ENCODE measurements around the gene SARS1. TPM values are rescaled to one million over a fixed set of nuclear protein-coding genes. Genes with fewer than 3 reads are reported as not detected.
A peak's percentile ranks its signal among the peaks of the same experiment; 100 is the strongest.

Gene SARS1
- total and polyA plus RNA-seq, 2 donors, result 72.2 to 109 TPM

DNA sequence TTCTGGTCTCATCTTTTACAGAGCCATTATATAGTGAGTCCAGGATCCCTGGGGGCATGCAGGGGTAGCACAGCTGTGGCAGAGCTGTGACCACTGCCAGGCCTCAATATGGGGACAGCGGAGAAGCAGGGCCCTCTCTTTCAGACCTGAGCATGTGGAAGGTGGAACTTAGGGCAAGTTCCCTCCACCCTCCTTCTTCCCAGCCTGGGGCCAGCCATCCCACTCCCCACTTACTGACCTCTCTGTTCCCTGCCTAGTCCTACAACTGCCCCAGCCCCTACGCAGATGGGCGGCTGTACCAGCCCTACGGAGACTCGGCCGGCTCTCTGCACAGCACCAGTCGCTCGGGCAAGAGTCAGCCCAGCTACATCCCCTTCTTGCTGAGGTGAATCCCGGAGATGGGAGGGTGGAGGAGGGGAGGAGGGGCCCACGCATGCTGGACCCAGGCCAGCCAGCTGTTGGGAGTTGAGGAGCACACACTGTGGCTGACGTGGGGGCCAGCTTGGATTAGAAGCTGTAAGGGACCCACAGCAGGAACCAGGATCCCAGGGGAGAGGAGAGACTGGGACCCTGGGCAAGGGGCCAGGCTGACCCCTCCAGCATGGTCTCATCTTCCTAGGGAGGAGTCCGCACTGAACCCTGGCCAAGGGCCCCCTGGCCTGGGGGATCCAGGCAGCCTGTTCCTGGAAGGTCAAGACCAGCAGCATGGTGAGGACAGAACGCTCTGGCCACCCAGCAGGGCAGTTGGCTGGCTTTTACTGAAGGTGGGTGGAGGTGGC, 58.5 kb downstream of the SARS1 start:
- DNase-seq (ENCODE audit: low read depth in 6 of 9, low spot score in 9 of 9), result no peak
- Histone ChIP-seq H3K4me3 (ENCODE audit: low read length in 2 of 2) (no peak overlapping the region), H3K9me3 (ENCODE audit: control insufficient read depth in 2 of 2, insufficient read depth in 1 of 2, low read length in 1 of 2) (no peaks in the 10 kb centered on the region), H3K27me3 (ENCODE audit: control insufficient read depth in 2 of 2, insufficient read depth in 1 of 2, low read length in 1 of 2) (no peaks in the 10 kb centered on the region), H3K36me3 (ENCODE audit: control insufficient read depth in 2 of 2, insufficient read depth in 2 of 2, low read length in 1 of 2) (peaks cover 0 to 12% of the 10 kb centered on the region in 2 donors), H3K27ac (ENCODE audit: low read depth in 1 of 2, low read length in 1 of 2) (no peak overlapping the region), H3K4me1 (ENCODE audit: control insufficient read depth in 2 of 2, insufficient read depth in 2 of 2, low read length in 2 of 2) (peaks cover 0 to 8% of the 10 kb centered on the region in 2 donors)
- 97% methylated on average over 13 of the region's 13 CpGs for WGBS

DNA sequence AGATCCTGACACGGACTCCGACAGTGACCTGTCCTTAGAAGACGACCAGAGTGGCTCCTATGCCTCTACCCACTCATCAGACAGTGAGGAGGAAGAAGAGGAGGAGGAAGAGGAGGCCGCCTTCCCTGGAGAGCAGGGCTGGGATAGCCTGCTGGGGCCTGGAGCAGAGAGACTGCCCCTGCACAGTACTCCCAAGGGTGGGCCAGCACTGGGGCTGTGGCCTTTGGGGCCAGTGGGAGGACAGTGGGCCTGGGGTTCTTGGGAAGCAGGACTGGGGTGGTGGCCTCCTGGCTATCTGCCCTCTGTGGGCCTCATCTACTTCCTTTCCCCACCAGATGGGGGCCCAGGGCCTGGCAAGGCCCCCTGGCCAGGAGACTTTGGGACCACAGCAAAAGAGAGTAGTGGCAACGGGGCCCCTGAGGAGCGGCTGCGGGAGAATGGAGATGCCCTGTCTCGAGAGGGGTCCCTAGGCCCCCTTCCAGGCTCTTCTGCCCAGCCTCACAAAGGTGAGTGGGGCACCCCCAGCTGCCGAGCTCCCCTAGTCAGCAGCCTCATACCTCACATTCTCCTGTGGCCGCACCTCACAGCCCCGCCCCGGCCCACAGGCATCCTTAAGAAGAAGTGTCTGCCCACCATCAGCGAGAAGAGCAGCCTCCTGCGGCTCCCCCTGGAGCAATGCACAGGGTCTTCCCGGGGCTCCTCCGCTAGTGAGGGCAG, 59.3 kb downstream of the SARS1 start:
- WGBS, result 95% methylated on average over 16 of the region's 16 CpGs
- H3K9me3 ChIP-seq (ENCODE audit: control insufficient read depth in 2 of 2, insufficient read depth in 1 of 2, low read length in 1 of 2), result peaks cover 0 to 2% of the 10 kb centered on the region in 2 donors
- peaks cover 0 to 12% of the 10 kb centered on the region in 2 donors for H3K4me1 ChIP-seq (ENCODE audit: control insufficient read depth in 2 of 2, insufficient read depth in 2 of 2, low read length in 2 of 2)
- peaks cover 2 to 8% of the 10 kb centered on the region in 2 donors for H3K36me3 ChIP-seq (ENCODE audit: control insufficient read depth in 2 of 2, insufficient read depth in 2 of 2, low read length in 1 of 2)
- H3K27me3 ChIP-seq (ENCODE audit: control insufficient read depth in 2 of 2, insufficient read depth in 1 of 2, low read length in 1 of 2), result no peaks in the 10 kb centered on the region
- no peak for DNase-seq (ENCODE audit: low read depth in 6 of 9, low spot score in 9 of 9)
- H3K4me3 ChIP-seq (ENCODE audit: low read length in 2 of 2), result no peak overlapping the region
- H3K27ac ChIP-seq (ENCODE audit: low read depth in 1 of 2, low read length in 1 of 2), result no peak overlapping the region

DNA sequence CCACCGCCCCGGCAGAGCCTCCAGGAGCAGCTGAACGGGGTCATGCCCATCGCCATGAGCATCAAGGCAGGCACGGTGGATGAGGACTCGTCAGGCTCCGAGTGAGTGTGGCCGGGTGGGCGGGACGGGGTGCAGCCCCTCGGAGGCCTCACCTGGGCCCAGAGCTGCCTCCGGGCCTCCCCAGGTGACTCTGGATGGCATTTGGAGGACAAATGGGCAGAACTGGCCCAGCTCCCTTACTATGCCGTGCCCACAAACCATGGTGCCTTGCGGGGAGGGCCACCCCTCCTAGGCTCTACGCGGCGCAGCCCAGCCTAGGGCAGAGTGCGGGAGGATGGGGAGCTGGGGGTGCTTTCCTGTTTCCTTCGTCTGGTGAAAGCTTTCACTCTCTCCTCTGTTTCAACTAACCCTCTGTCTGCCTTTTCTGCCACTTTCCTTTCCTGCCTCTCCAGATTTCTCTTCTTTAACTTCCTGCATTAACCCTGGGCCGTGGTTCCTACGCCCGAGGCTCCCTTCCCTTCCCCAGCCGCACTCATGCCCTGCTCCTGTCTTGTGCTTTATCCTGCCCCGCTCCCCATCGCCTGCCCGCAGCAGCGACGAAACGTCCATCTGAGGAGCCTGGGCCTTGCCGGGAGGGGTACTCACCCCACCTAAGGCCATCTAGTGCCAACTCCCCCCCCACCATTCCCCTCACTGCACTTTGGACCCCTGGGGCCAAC, 60.0 kb downstream of the SARS1 start:
- Histone ChIP-seq H3K4me1 (ENCODE audit: control insufficient read depth in 2 of 2, insufficient read depth in 2 of 2, low read length in 2 of 2) (peaks cover 0 to 12% of the 10 kb centered on the region in 2 donors), H3K4me3 (ENCODE audit: low read length in 2 of 2) (no peak overlapping the region), H3K36me3 (ENCODE audit: control insufficient read depth in 2 of 2, insufficient read depth in 2 of 2, low read length in 1 of 2) (peaks cover 5 to 8% of the 10 kb centered on the region in 2 donors), H3K27ac (ENCODE audit: low read depth in 1 of 2, low read length in 1 of 2) (no peak overlapping the region), H3K27me3 (ENCODE audit: control insufficient read depth in 2 of 2, insufficient read depth in 1 of 2, low read length in 1 of 2) (no peaks in the 10 kb centered on the region), H3K9me3 (ENCODE audit: control insufficient read depth in 2 of 2, insufficient read depth in 1 of 2, low read length in 1 of 2) (peaks cover 0 to 2% of the 10 kb centered on the region in 2 donors)
- 61% methylated on average over 30 of the region's 30 CpGs for WGBS
- no peak for DNase-seq (ENCODE audit: low read depth in 6 of 9, low spot score in 9 of 9)

DNA sequence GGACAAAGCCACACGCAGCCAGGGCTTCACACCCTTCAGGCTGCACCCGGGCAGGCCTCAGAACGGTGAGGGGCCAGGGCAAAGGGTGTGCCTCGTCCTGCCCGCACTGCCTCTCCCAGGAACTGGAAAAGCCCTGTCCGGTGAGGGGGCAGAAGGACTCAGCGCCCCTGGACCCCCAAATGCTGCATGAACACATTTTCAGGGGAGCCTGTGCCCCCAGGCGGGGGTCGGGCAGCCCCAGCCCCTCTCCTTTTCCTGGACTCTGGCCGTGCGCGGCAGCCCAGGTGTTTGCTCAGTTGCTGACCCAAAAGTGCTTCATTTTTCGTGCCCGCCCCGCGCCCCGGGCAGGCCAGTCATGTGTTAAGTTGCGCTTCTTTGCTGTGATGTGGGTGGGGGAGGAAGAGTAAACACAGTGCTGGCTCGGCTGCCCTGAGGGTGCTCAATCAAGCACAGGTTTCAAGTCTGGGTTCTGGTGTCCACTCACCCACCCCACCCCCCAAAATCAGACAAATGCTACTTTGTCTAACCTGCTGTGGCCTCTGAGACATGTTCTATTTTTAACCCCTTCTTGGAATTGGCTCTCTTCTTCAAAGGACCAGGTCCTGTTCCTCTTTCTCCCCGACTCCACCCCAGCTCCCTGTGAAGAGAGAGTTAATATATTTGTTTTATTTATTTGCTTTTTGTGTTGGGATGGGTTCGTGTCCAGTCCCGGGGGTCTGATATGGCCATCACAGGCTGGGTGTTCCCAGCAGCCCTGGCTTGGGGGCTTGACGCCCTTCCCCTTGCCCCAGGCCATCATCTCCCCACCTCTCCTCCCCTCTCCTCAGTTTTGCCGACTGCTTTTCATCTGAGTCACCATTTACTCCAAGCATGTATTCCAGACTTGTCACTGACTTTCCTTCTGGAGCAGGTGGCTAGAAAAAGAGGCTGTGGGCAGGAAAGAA, 61.1 kb downstream of the SARS1 start:
- Histone ChIP-seq H3K9me3 (ENCODE audit: control insufficient read depth in 2 of 2, insufficient read depth in 1 of 2, low read length in 1 of 2) (peaks cover 0 to 2% of the 10 kb centered on the region in 2 donors), H3K4me3 (ENCODE audit: low read length in 2 of 2) (no peak overlapping the region), H3K36me3 (ENCODE audit: control insufficient read depth in 2 of 2, insufficient read depth in 2 of 2, low read length in 1 of 2) (peaks cover 5 to 8% of the 10 kb centered on the region in 2 donors), H3K4me1 (ENCODE audit: control insufficient read depth in 2 of 2, insufficient read depth in 2 of 2, low read length in 2 of 2) (peaks cover 0 to 12% of the 10 kb centered on the region in 2 donors), H3K27ac (ENCODE audit: low read depth in 1 of 2, low read length in 1 of 2) (no peak overlapping the region), H3K27me3 (ENCODE audit: control insufficient read depth in 2 of 2, insufficient read depth in 1 of 2, low read length in 1 of 2) (no peaks in the 10 kb centered on the region)
- DNase-seq (ENCODE audit: low read depth in 6 of 9, low spot score in 9 of 9), result no peak
- 75% methylated on average over 24 of the region's 24 CpGs for WGBS

DNA sequence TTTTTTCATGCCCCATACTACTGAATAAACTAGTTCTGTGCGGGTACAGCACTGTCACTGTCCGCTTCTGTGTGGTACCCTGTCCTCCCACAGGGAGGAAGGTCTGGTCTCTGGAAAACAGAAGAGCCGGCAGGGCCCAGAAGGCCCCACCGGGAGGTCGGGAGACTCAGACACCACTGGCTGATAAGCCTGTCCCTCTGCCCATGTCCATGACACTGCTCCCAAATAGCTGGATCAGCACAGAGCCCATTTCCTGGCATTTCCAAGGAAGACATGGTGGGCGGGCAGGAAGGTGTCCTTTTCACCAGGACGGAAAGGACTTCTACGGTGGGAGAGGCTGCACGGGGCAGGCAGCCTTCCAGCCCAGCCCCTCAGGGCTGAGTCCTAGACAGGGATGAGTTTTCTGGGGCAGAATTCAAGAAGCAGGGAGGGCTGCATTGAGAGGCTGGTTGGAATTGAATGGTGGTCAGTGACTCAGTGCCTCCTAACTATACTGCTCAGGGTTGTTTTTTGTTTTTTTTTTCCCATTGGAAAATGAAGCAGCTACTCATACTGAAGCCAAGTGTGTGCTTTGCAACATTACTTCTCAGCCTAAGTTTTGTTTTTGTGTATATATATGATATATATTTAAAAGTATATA, 62.1 kb downstream of the SARS1 start:
- peaks cover 0 to 2% of the 10 kb centered on the region in 2 donors for H3K9me3 ChIP-seq (ENCODE audit: control insufficient read depth in 2 of 2, insufficient read depth in 1 of 2, low read length in 1 of 2)
- no peaks in the 10 kb centered on the region for H3K27me3 ChIP-seq (ENCODE audit: control insufficient read depth in 2 of 2, insufficient read depth in 1 of 2, low read length in 1 of 2)
- 94% methylated on average over 9 of the region's 9 CpGs for WGBS
- H3K27ac ChIP-seq (ENCODE audit: low read depth in 1 of 2, low read length in 1 of 2), result no peak overlapping the region
- peaks cover 0 to 12% of the 10 kb centered on the region in 2 donors for H3K4me1 ChIP-seq (ENCODE audit: control insufficient read depth in 2 of 2, insufficient read depth in 2 of 2, low read length in 2 of 2)
- DNase-seq (ENCODE audit: low read depth in 6 of 9, low spot score in 9 of 9), result no peak
- H3K36me3 ChIP-seq (ENCODE audit: control insufficient read depth in 2 of 2, insufficient read depth in 2 of 2, low read length in 1 of 2), result peaks cover 6 to 18% of the 10 kb centered on the region in 2 donors
- no peak overlapping the region for H3K4me3 ChIP-seq (ENCODE audit: low read length in 2 of 2)

DNA sequence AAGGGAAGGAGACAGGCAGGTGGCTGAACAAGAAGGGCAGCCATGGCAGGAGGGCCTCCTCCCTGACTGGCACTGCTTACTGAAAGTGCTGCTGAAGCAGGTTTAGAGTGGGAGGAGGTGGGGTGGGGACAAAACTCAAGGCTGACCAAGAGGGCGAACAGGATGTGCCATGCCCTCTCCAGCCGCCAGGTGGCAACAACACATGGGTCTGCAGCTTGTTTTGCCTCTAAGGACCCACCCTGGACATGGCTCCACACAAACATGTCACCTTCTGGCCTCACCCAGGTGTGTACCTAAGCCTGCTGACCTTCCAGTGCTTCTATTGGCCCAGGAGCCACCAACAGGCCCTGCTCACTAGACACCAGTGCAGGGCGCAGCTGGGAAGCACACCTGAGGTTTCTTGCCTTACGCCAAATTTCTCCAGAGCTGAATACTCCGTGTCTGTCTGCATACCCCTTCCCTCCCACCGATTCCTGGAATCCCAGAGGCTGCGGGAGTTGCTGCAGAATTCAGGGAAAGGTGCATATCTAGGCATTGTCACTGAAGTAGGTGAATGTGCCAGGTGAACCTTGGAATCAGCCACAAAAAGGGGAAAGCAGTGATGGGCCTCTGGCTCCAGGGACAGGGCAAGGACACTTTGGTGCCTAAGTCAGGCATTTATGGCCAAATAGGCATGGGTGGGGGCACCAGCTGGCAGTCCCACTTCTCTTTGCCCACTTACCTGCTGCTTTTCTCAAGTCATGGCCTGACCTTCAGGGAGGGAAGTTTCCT, 63.9 kb downstream of the SARS1 start:
- no peak overlapping the region for H3K27ac ChIP-seq (ENCODE audit: low read depth in 1 of 2, low read length in 1 of 2)
- H3K4me3 ChIP-seq (ENCODE audit: low read length in 2 of 2), result no peak overlapping the region
- WGBS, result 80% methylated on average over 7 of the region's 7 CpGs

DNA sequence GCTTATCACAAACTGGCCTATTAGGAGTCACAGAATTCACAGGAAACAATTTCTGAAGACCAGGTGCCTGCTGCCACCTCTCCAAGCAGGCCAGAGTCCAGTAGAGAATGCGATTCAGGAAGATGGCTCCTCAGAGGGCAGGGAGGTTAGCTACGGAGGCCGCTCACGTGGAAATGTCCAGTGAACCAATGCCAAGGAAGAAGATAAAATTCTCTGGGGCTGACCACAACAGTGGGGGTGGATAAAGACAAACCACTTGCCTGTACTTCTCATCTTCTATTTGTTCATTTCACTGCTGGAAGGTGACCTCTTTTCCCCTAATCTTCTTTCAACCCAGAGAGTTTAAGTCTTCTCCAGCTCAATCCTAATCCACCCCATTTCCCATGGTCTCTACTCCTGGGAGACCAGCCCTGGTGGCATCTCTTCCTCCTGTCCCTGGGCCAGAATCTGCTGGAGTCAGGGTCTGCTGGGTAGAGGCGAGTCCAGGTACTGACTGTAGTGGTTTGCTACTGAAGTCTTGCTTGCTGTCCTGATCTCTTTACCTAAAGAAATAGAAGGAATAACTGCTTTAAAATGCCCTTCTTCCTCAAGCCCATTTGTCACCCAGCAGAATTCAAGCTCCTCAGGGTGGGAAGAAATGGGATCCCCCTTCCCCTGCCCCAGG, 66.0 kb downstream of the SARS1 start:
- peaks cover 7 to 18% of the 10 kb centered on the region in 2 donors for H3K36me3 ChIP-seq (ENCODE audit: control insufficient read depth in 2 of 2, insufficient read depth in 2 of 2, low read length in 1 of 2)
- H3K9me3 ChIP-seq (ENCODE audit: control insufficient read depth in 2 of 2, insufficient read depth in 1 of 2, low read length in 1 of 2), result peaks cover 0 to 2% of the 10 kb centered on the region in 2 donors
- H3K4me1 ChIP-seq (ENCODE audit: control insufficient read depth in 2 of 2, insufficient read depth in 2 of 2, low read length in 2 of 2), result peaks cover 14 to 33% of the 10 kb centered on the region in 2 donors
- H3K4me3 ChIP-seq (ENCODE audit: low read length in 2 of 2), result no peak overlapping the region
- WGBS, result 98% methylated on average over 5 of the region's 5 CpGs
- no peak for DNase-seq (ENCODE audit: low read depth in 6 of 9, low spot score in 9 of 9)
- H3K27ac ChIP-seq (ENCODE audit: low read depth in 1 of 2, low read length in 1 of 2), result no peak overlapping the region
- H3K27me3 ChIP-seq (ENCODE audit: control insufficient read depth in 2 of 2, insufficient read depth in 1 of 2, low read length in 1 of 2), result no peaks in the 10 kb centered on the region

More for the DNA sequence above, 63.9 kb downstream of the SARS1 start:
- Histone ChIP-seq H3K9me3 (ENCODE audit: control insufficient read depth in 2 of 2, insufficient read depth in 1 of 2, low read length in 1 of 2) (peaks cover 0 to 2% of the 10 kb centered on the region in 2 donors), H3K36me3 (ENCODE audit: control insufficient read depth in 2 of 2, insufficient read depth in 2 of 2, low read length in 1 of 2) (peaks cover 7 to 18% of the 10 kb centered on the region in 2 donors), H3K4me1 (ENCODE audit: control insufficient read depth in 2 of 2, insufficient read depth in 2 of 2, low read length in 2 of 2) (peaks cover 11 to 25% of the 10 kb centered on the region in 2 donors), H3K27me3 (ENCODE audit: control insufficient read depth in 2 of 2, insufficient read depth in 1 of 2, low read length in 1 of 2) (no peaks in the 10 kb centered on the region)
- DNase-seq (ENCODE audit: low read depth in 6 of 9, low spot score in 9 of 9), result peak in 8 of 9 donors; percentile 18 to 67 (median 42)

Measured in thymus (tissue), 11 donors.